HEK293T (cell line): ENCODE measurements around the gene PHACTR3.

Experiments
- CTCF ChIA-PET: fragments of 350-600 bp; formaldehyde crosslinking; extraction: SDS; loops from one replicate; lab custom pipeline; 2021; ENCODE audit warnings: antibody characterized with exemption, inconsistent platforms; lab: Yijun Ruan, JAX
- POLR2A ChIA-PET: fragments of 350-600 bp; formaldehyde crosslinking; extraction: SDS; loops from one replicate; lab custom pipeline; 2020; ENCODE audit warnings: antibody characterized with exemption, inconsistent platforms; lab: Yijun Ruan, JAX
- DNase-seq: peaks from one replicate; pipeline ENCODE4 v3.0.0; 2012; ENCODE audit warnings: mixed read lengths; ENCODE audit errors: extremely low spot score
- ARNT ChIP-seq: fragments of 450-650 bp; IDR thresholded peaks from 2 replicates; pipeline ENCODE4 v1.6.1; 2017; ENCODE audit warnings: mild to moderate bottlenecking
- BHLHE40 ChIP-seq: fragments of 450-650 bp; IDR thresholded peaks from 2 replicates; pipeline ENCODE4 v1.6.1; 2016; ENCODE audit warnings: mild to moderate bottlenecking, moderate library complexity, borderline replicate concordance
- CTBP1 ChIP-seq: fragments of 450-650 bp; IDR thresholded peaks from 2 replicates; pipeline ENCODE4 v1.6.1; 2016; ENCODE audit warnings: borderline replicate concordance
- FOXA1 ChIP-seq: fragments of 450-650 bp; IDR thresholded peaks from 2 replicates; pipeline ENCODE4 v1.6.1; 2016; ENCODE audit warnings: mild to moderate bottlenecking
- FOXK2 ChIP-seq: fragments of 450-650 bp; IDR thresholded peaks from 2 replicates; pipeline ENCODE4 v1.6.1; 2016; ENCODE audit warnings: mild to moderate bottlenecking
- LEF1 ChIP-seq: fragments of 450-650 bp; IDR thresholded peaks from 2 replicates; pipeline ENCODE4 v1.6.1; 2017; ENCODE audit warnings: mild to moderate bottlenecking, borderline replicate concordance
- ZNF384 ChIP-seq: fragments of 450-650 bp; IDR thresholded peaks from 2 replicates; pipeline ENCODE4 v1.6.1; 2016

Gene PHACTR3

DNA sequence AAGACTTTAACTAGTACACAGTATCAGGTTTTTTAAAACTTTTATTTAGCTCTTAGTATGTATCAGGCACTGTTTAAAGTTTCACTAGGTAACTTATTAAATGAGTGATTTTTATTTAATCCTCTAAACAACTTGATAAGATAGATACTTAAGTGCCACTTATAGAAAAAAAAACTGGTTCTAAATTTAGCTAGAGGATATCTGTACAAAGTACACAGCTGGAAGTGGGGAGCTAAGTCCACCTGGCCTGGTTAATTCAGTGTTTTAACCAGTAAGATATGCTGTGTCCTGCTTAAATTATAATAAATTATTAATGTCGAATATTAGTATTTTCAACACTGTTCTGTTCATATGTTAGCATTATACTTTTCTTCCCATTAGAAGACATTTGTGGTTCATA lies 291.6 kb downstream of the PHACTR3 start:
- DNase-seq, result no peak
- POLR2A ChIA-PET, result interaction anchor here (1.2 kb wide), 1 partner anchor 44 kb away, joined by 4 read pairs; the partner anchor contains the start of genes FAM217B and PPP1R3D
- CTCF ChIA-PET, result no interaction called here
- TF ChIP-seq FOXA1, result no peak
- no peak for TF ChIP-seq BHLHE40
- TF ChIP-seq ZNF384, result no peak
- no peak for TF ChIP-seq CTBP1
- no peak for TF ChIP-seq ARNT
- TF ChIP-seq LEF1, result no peak
- TF ChIP-seq FOXK2, result no peak
